Tibial nerve (tissue), 4 donors: ENCODE data around the gene CAPSL. TPM values are rescaled to one million over a fixed set of nuclear protein-coding genes. Genes with fewer than 3 reads are reported as not detected.

Experiments used
- DNase-seq, 2 donors: peaks; one replicate each; pipeline ENCODE4 v3.0.0-alpha.2; 2019; ENCODE audit warnings: low spot score in 2 of 2
- H3K27ac ChIP-seq, 4 donors: fragments of 200-600 bp; sonication (generic) in 3 of 4; one replicate each; pipeline ENCODE4 v1.5.1; 2017 to 2019; ENCODE audit warnings: mild to moderate bottlenecking in 1 of 4
- H3K27me3 ChIP-seq, 2 donors: fragments of 200-600 bp; sonication (generic) in 1 of 2; one replicate each; pipeline versions ENCODE4 v1.5.1 to v1.6.0; 2017 to 2019
- H3K36me3 ChIP-seq, 3 donors: fragments of 200-600 bp; sonication (generic); one replicate each; pipeline ENCODE4 v1.5.1; 2018 to 2019
- H3K4me1 ChIP-seq, 4 donors: fragments of 200-600 bp; sonication (generic) in 3 of 4; one replicate each; pipeline ENCODE4 v1.5.1; 2017 to 2019
- H3K4me3 ChIP-seq, 4 donors: fragments of 200-600 bp; sonication (generic) in 3 of 4; one replicate each; pipeline ENCODE4 v1.5.1; 2017 to 2019; ENCODE audit warnings: mild to moderate bottlenecking in 1 of 4, moderate library complexity in 1 of 4
- H3K9me3 ChIP-seq, 4 donors: fragments of 200-600 bp; sonication (generic) in 3 of 4; one replicate each; pipeline ENCODE4 v1.5.1; 2017 to 2019
- EP300 ChIP-seq, 2 donors: sonication (generic); formaldehyde crosslinking; IDR thresholded peaks; one replicate each; pipeline ENCODE4 v1.6.1; 2017; ENCODE audit warnings: antibody characterized with exemption in 2 of 2, mild to moderate bottlenecking in 1 of 2
- POLR2A ChIP-seq, 2 donors: fragments of 450-650 bp; IDR thresholded peaks; one replicate each; pipeline ENCODE4 v1.6.1; 2017; ENCODE audit warnings: antibody characterized with exemption in 2 of 2, mild to moderate bottlenecking in 2 of 2, moderate library complexity in 2 of 2
- WGBS, 2 donors: methylation state at CpG; one replicate each; pipeline ENCODE4 v1.1.5; 2018; 5-methylcytosine and 5-hydroxymethylcytosine counted together
- total RNA-seq, 4 donors: library from RNA; depleted of rRNA; stranded (reverse); fragments of >200 nt; gene quantifications; one replicate each; pipeline ENCODE4 v1.1.0, GENCODE V29; 2016
- TF ChIP-seq, protein P1 (sequence below), 5 experiments: fragments of 200-600 bp in 3 of 5; fragments of 450-650 bp in 2 of 5; sonication (generic) in 3 of 5; IDR thresholded peaks; one replicate each; pipeline ENCODE4 v1.5.1; 2016 to 2019; ENCODE audit warnings: antibody characterized with exemption in 5 of 5, mild to moderate bottlenecking in 3 of 5, moderate library complexity in 2 of 5

The CAPSL gene
- total RNA-seq, 4 donors from 2014 or later: not detected

DNA sequence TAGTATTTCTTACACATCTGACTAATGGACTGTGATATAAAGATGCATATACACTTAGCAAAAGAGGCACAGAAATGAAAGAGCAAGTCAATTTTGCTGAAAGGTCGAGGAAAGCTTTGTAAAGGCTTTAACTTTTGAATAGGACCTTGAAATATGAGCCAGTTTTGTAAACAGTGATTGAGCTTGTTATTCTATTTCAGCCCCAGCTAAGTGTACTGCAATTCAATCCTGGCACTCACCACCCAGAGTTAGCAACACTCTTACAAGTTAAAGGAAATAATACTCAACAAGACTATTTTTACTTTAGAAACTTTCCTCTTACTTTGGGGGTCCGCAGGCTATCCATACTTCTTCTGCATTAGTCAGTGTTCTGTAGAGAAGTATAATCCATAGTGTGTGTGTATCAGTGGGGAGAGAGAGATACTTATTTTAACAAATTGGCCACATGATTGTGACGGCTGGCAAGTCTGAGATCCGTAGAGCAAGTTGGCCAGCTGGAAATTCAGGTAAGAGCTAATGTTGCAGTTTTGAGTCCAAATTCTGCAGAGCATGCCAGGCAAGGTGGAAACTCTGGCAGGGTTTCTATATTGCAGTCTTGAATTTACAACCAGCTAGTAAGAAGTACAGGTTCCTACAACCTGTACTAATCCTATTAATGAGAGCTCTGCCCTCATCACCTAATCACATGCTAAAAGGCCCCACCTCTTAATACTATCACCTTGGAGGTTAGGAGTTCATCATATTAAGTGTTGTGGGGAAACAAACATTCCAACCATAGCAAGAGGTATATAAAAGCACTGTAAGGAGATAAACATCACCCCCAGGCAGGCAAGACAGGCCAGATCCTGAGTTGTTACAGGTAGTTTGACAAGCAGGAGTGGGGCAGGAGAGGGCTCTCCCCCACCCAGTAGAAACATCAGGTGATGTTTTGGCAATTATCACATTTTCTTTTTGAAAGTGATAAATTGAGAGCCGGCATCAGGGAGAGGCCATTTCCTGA, 48.1 kb downstream of the CAPSL start:
- Histone ChIP-seq H3K4me1 (no peaks in the 10 kb centered on the region), H3K9me3 (no peaks in the 10 kb centered on the region), H3K27ac (no peak overlapping the region), H3K4me3 (no peak overlapping the region), H3K27me3 (no peaks in the 10 kb centered on the region), H3K36me3 (no peaks in the 10 kb centered on the region)
- TF ChIP-seq POLR2A (IDR thresholded peaks at IDR 0.05) (no peak), EP300 (IDR thresholded peaks at IDR 0.05) (no peak)
- TF ChIP-seq, protein P1, sequence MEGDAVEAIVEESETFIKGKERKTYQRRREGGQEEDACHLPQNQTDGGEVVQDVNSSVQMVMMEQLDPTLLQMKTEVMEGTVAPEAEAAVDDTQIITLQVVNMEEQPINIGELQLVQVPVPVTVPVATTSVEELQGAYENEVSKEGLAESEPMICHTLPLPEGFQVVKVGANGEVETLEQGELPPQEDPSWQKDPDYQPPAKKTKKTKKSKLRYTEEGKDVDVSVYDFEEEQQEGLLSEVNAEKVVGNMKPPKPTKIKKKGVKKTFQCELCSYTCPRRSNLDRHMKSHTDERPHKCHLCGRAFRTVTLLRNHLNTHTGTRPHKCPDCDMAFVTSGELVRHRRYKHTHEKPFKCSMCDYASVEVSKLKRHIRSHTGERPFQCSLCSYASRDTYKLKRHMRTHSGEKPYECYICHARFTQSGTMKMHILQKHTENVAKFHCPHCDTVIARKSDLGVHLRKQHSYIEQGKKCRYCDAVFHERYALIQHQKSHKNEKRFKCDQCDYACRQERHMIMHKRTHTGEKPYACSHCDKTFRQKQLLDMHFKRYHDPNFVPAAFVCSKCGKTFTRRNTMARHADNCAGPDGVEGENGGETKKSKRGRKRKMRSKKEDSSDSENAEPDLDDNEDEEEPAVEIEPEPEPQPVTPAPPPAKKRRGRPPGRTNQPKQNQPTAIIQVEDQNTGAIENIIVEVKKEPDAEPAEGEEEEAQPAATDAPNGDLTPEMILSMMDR (IDR thresholded peaks at IDR 0.05): no peak
- no peak for DNase-seq
- WGBS, 2 donors: 67 to 71% methylated on average over 5 of the region's 5 CpGs

- DNase-seq: no peak
- no peaks in the 10 kb centered on the region for H3K9me3 ChIP-seq
- 60 to 64% methylated on average over 5 of the region's 5 CpGs for WGBS, 2 donors
- no peaks in the 10 kb centered on the region for H3K36me3 ChIP-seq
- H3K27ac ChIP-seq: no peak overlapping the region
- H3K27me3 ChIP-seq: no peaks in the 10 kb centered on the region
- TF ChIP-seq POLR2A (IDR thresholded peaks at IDR 0.05): no peak
- TF ChIP-seq EP300 (IDR thresholded peaks at IDR 0.05): no peak
- TF ChIP-seq, protein P1 (IDR thresholded peaks at IDR 0.05): no peak
- no peak overlapping the region for H3K4me3 ChIP-seq
- no peaks in the 10 kb centered on the region for H3K4me1 ChIP-seq
Observed at GRCh38 chr5:35887321-35888100, 50.9 kb downstream of the CAPSL start.

DNA sequence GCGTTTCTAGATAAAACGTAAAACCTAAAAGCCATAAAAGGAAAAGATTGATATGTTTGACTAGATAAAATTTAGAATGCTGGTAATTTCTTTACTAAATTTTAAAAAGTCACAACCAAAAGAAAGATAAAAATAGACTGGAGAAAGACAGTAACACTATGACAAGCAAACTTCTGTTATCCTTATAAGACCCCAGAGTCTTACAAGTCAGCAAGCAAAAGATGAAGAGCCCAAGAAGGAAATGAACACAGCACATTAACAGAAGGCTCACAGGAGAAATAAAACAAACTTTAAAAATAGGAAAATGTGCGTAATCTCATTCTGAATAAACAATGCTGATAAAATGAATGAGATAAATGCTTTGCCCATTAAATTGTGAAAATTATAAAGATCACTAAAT, 52.0 kb downstream of the CAPSL start:
- WGBS, 2 donors: 70 to 73% methylated on average over 3 of the region's 3 CpGs
- Histone ChIP-seq H3K4me3 (no peak overlapping the region), H3K36me3 (no peaks in the 10 kb centered on the region), H3K4me1 (no peaks in the 10 kb centered on the region), H3K27ac (no peak overlapping the region), H3K27me3 (no peaks in the 10 kb centered on the region), H3K9me3 (no peaks in the 10 kb centered on the region)
- TF ChIP-seq POLR2A (IDR thresholded peaks at IDR 0.05) (no peak), EP300 (IDR thresholded peaks at IDR 0.05) (no peak)
- TF ChIP-seq, protein P1 (IDR thresholded peaks at IDR 0.05): no peak
- no peak for DNase-seq

GRCh38 chr5:35884773-35885172, 53.6 kb downstream of the CAPSL start:
- Histone ChIP-seq H3K36me3 (no peaks in the 10 kb centered on the region), H3K9me3 (no peaks in the 10 kb centered on the region), H3K4me3 (no peak overlapping the region), H3K27me3 (no peaks in the 10 kb centered on the region), H3K27ac (no peak overlapping the region), H3K4me1 (no peaks in the 10 kb centered on the region)
- DNase-seq: no peak
- TF ChIP-seq POLR2A (IDR thresholded peaks at IDR 0.05) (no peak), EP300 (IDR thresholded peaks at IDR 0.05) (no peak)
- TF ChIP-seq, protein P1 (IDR thresholded peaks at IDR 0.05): no peak
